GM23338 (cell line): Measurements from ENCODE around the gene PLEKHG2.

Source experiments
- EZH2 ChIP-seq: fragments of 200-600 bp; sonication (generic); IDR thresholded peaks from one replicate; pipeline ENCODE4 v1.8.0; 2017; ENCODE audit warnings: antibody characterized with exemption, mild to moderate bottlenecking, low read depth; ENCODE audit not compliant: unreplicated experiment
- TF ChIP-seq, protein P1 (sequence below): IDR thresholded peaks from 2 replicates; pipeline ENCODE4 v1.6.1; 2016; ENCODE audit warnings: antibody characterized with exemption

DNA sequence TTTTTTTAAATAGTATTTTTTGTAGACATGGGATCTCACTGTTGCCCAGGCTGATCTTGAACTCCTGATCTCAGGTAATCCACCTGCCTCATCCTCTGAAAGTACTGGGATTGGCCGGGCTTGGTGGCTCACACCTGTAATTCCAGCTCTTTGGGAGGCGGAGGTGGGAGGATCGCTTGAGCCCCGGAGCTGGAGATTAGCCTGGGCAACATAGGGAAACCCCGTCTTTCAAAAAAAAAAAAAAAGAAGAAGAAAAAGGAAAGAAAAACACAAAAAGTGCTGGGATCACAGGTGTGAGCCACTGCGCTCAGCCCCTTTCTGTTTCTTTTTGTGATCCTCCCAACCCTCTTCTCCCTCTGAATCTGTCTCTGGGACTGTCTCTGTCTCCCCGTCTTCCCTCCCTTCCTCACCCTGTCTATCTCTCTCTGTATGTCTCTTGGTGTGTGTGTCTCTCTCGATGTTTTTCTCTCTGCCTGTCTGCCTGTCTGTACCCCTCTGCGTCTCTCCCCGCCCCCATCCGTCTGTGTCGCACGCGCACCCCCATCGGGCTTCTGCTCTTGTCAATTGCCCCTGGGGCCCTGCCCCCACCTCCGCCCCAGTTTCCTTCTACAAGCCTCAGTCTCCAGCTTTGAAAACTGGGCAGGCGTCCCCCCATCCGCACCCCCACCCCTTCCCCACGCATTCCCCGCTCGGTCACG lies 6.4 kb upstream of the PLEKHG2 start:
- TF ChIP-seq, protein P1, sequence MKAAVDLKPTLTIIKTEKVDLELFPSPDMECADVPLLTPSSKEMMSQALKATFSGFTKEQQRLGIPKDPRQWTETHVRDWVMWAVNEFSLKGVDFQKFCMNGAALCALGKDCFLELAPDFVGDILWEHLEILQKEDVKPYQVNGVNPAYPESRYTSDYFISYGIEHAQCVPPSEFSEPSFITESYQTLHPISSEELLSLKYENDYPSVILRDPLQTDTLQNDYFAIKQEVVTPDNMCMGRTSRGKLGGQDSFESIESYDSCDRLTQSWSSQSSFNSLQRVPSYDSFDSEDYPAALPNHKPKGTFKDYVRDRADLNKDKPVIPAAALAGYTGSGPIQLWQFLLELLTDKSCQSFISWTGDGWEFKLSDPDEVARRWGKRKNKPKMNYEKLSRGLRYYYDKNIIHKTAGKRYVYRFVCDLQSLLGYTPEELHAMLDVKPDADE, result no peak
- no peak for TF ChIP-seq EZH2
